Suppressor macrophage treated with lipopolysaccharide for 4 hours (primary cell): ENCODE data around the gene GABBR1.

ENCODE experiments used
- DNase-seq: peaks from one replicate; pipeline ENCODE4 v3.0.0-alpha.2; 2020

GABBR1 gene

GRCh38 chr6:29617782-29618554 is 15.0 kb downstream of the GABBR1 start:
- DNase-seq = no peak

- DNase-seq = no peak
These were observed 21.6 kb downstream of the GABBR1 start for GRCh38 chr6:29611426-29611825.

GRCh38 chr6:29610540-29610939 is 22.4 kb downstream of the GABBR1 start:
- DNase-seq = no peak

GRCh38 chr6:29608131-29608530 is 24.9 kb downstream of the GABBR1 start:
- no peak for DNase-seq

- no peak for DNase-seq
These were observed 29.1 kb downstream of the GABBR1 start for GRCh38 chr6:29603930-29604329.

- no peak for DNase-seq
These were observed 29.5 kb downstream of the GABBR1 start for GRCh38 chr6:29603456-29603855.

- DNase-seq = no peak
These were observed 30.2 kb downstream of the GABBR1 start for GRCh38 chr6:29602564-29603361.

- DNase-seq = no peak
These were observed 34.7 kb downstream of the GABBR1 start for GRCh38 chr6:29598172-29598747.

GRCh38 chr6:29597184-29597583 is 35.8 kb downstream of the GABBR1 start:
- DNase-seq = no peak

GRCh38 chr6:29596381-29596900 is 36.5 kb downstream of the GABBR1 start:
- DNase-seq = no peak

GRCh38 chr6:29593199-29593855 is 39.7 kb downstream of the GABBR1 start:
- no peak for DNase-seq

GRCh38 chr6:29591677-29592076 is 41.3 kb downstream of the GABBR1 start:
- DNase-seq = no peak

GRCh38 chr6:29590218-29590808 is 42.7 kb downstream of the GABBR1 start:
- DNase-seq = no peak

- peak; percentile 56 for DNase-seq
These were observed 43.4 kb downstream of the GABBR1 start for GRCh38 chr6:29589423-29590048.

- no peak for DNase-seq
These were observed 48.2 kb downstream of the GABBR1 start, which contains the start of gene OR2H2 for GRCh38 chr6:29584821-29585220. TSS of gene OR2H2 (plus strand) at chr6:29585121. CDS start at chr6:29587945, 2,824 bp downstream.

- DNase-seq = no peak
These were observed 55.4 kb downstream of the GABBR1 start for GRCh38 chr6:29577544-29577943.

- no peak for DNase-seq
These were observed 56.9 kb downstream of the GABBR1 start for GRCh38 chr6:29576056-29576455.

GRCh38 chr6:29567991-29568390 is 65.0 kb downstream of the GABBR1 start:
- no peak for DNase-seq

GRCh38 chr6:29567541-29567940 is 65.4 kb downstream of the GABBR1 start:
- DNase-seq = no peak

- DNase-seq = no peak
These were observed 66.1 kb downstream of the GABBR1 start for GRCh38 chr6:29566856-29567255.

GRCh38 chr6:29564875-29565274 is 68.1 kb downstream of the GABBR1 start:
- DNase-seq = no peak

GRCh38 chr6:29563435-29563965 is 69.5 kb downstream of the GABBR1 start:
- no peak for DNase-seq
